ENCODE measurements around the gene LRRC4B. TPM values are rescaled to one million over a fixed set of nuclear protein-coding genes. Genes with fewer than 3 reads are reported as not detected.

The LRRC4B gene
- total RNA-seq, 1 donor = not detected

DNA sequence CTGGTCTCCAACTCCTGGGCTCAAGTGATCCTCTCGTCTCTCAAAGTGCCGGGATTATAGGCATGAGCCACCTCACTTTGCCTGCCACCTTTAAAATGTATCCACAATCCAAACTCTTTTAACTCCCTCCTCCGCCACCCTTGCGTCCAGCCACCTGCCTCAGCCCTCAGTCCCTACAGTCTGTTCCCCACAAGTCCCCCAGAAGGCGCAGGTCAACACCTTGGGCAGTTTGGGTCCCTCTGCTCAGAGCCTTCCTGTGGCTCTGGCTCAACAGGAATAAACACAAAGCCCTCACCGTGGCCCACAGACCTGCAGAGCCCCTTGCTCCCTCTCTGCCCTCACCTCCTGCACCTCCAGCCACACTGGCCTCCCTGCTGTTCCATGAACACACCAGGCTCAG lies 99.4 kb downstream of the LRRC4B start:
- H3K27me3 ChIP-seq (ENCODE audit: insufficient read depth, low read length) = no peaks in the 10 kb centered on the region
- H3K4me3 ChIP-seq (ENCODE audit: low read length) = no peak overlapping the region
- H3K9me3 ChIP-seq (ENCODE audit: low read depth, low read length) = no peaks in the 10 kb centered on the region
- H3K4me1 ChIP-seq (ENCODE audit: insufficient read depth, low read length) = no peaks in the 10 kb centered on the region

- H3K4me3 ChIP-seq (ENCODE audit: low read length) = no peak overlapping the region
- no peaks in the 10 kb centered on the region for H3K27me3 ChIP-seq (ENCODE audit: insufficient read depth, low read length)
- no peaks in the 10 kb centered on the region for H3K9me3 ChIP-seq (ENCODE audit: low read depth, low read length)
- H3K4me1 ChIP-seq (ENCODE audit: insufficient read depth, low read length) = no peaks in the 10 kb centered on the region
Observed at GRCh38 chr19:50467566-50467965, 100.7 kb downstream of the LRRC4B start.

Other genes starting within 250 kb of the LRRC4B start
- 2.1 TPM for gene KCNC3, start 239.1 kb downstream of the LRRC4B start, total RNA-seq
- not detected for gene NAPSA, start 202.8 kb downstream of the LRRC4B start, total RNA-seq
- gene NR1H2, start 192.0 kb downstream of the LRRC4B start, total RNA-seq = 125 TPM
- gene POLD1, start 184.1 kb downstream of the LRRC4B start, total RNA-seq = 7.7 TPM
- gene SPIB, start 149.5 kb downstream of the LRRC4B start, total RNA-seq = 5.6 TPM
- 0.10 TPM for gene MYBPC2, start 135.5 kb downstream of the LRRC4B start, total RNA-seq
- 58.9 TPM for gene EMC10, start 91.9 kb downstream of the LRRC4B start, total RNA-seq
- gene GARIN5A, start 91.6 kb downstream of the LRRC4B start, total RNA-seq = 0.21 TPM
- gene JOSD2, start 57.2 kb downstream of the LRRC4B start, total RNA-seq = 8.4 TPM
- not detected for gene ASPDH, start 54.5 kb downstream of the LRRC4B start, total RNA-seq
- not detected for gene SYT3, start 71.4 kb upstream of the LRRC4B start, total RNA-seq
- gene C19orf81, start 81.0 kb upstream of the LRRC4B start, total RNA-seq = not detected
- 0.21 TPM for gene SHANK1, start 151.4 kb upstream of the LRRC4B start, total RNA-seq
- gene CLEC11A, start 154.9 kb upstream of the LRRC4B start, total RNA-seq = 3.8 TPM
- gene GPR32, start 202.0 kb upstream of the LRRC4B start, total RNA-seq = not detected
- gene ACP4, start 222.0 kb upstream of the LRRC4B start, total RNA-seq = not detected